Stimulated activated naive CD4-positive, alpha-beta T cell treated with Interleukin-2 at 50 U/mL for 16 hours (primary cell): ENCODE data around the gene RAD51B.
A peak's percentile ranks its signal among the peaks of the same experiment; 100 is the strongest.
"Not testable (repeated sequence)": the region's sequence is repeated elsewhere in the genome, so short reads cannot be mapped to it uniquely, and the experiment has no call there.

ENCODE experiments used
- DNase-seq: peaks from one replicate; lab custom pipeline; 2025; lab: John Stamatoyannopoulos, UW

The RAD51B gene

DNA sequence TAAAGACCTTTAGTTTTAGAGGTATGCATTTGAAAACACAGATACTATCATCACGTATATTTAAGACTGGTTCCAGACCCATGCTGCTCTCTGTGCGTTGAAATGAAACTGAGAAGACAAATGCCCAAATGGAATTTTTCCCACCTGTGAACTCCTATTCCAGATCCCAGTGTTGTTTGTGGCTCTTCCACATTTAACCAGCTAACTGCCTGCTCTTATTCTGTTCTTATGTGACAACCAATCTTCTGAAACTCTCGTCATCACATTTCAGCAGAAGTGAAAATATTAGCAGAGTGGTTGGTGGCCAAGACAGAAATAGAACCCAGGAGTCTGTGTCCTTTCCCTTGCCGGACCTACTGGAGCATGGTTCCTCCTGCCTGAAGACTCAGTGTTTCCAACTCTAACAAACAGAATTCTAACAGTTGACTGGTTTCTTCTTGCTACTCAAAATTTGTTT lies 460.2 kb downstream of the RAD51B start:
- no peak for DNase-seq

DNA sequence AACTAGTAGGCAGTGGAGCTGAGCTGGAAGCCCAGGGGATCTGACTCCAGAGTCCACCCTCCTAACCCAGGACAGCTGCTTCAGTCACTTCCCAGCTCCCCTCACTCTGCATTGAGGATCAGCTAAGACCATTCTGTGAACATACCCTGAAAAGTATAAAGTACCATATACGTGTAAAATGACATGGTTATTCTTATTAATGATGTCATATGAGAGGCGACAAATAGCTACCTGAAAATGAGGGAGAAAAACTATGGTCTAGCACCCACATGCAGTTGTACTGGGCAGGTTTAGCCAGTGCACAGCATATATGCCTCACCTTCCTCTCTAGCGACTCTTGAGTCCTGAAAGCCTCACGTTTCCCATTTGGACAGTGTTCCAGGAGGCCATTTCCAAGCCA lies 461.9 kb downstream of the RAD51B start:
- no peak for DNase-seq

DNA sequence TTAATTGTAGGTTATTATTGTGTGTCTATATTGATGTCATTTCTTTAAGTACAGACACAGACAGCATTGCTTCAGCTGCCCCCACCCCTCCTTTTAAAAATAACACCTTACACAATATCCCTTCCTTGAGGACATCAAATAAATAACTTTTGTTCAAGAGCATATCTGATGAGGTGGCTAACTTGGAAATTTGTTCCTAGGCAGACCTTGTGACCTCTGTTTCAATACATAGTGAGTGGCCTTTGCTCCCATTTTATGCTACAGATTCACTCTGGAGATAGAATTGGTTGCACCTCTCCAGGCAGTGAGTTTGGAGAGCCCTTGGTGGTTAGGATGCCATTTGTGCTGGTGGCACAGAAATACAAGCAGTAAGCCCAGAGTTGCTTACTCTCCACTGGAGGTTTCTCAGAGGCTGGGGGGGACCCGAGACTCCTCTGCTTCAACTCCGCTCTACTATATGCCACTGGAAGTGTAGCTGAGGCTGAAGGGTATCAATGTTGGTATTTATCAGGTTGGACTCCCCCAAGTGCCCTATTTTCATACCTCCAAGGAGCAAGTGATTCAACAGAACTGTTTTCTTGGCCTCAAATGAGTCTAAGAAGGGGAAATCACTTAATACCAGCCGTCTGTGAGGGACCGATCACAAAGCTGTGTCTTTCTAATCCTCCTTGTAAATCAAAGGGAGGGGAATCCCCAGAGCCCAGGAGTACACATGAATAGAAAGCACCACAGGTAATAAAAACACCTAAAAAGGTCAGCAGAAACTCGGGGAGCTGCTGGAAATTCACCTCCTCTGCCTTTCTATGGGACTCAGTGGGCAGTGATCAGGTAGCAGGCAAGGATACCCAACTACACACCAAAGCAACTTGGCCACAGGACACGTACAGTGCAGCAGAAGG lies 463.1 kb downstream of the RAD51B start:
- DNase-seq: peak; percentile 16

- DNase-seq: peak; percentile 46
Measured at GRCh38 chr14:68283378-68284123, 464.0 kb downstream of the RAD51B start.

DNA sequence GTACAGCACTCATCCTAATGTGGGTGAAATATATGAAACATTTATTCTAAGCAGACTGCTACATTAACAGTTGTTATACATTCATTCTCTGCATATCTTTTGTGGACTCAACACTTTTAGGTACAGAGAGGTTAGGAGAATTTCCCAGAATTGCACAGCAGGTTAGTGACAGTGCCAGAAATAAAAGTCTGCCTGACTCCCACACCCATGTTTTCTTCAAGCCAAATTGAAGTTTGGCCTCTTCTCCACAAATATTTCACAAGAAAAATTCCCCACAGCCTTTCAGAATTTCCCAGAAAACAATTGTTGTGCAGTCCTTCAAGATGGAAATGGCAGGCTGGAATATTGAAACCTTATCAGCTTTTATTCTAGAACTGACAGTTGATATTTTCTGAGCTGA lies 464.8 kb downstream of the RAD51B start:
- no peak for DNase-seq

DNA sequence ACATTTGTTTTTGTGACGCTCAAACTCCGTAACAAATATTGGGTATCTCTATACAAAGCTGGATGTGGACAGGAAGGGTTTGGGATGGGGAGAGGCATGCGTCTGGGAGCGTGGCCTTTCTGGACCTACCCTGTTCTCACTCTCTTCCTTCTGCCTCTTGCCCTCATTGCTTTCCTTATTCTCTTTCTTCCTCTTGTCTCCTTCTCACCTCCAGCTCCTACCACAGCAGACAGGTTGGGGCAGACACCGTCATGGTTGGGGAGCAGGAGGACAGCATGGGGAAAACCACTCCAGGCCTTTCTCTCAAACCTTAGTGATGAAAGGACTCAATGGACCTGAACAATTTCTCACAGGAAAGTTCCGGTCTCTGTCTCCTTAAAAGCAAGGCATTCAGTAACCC lies 465.3 kb downstream of the RAD51B start:
- DNase-seq: no peak

GRCh38 chr14:68285421-68286179 lies 466.0 kb downstream of the RAD51B start:
- DNase-seq: peak; percentile 81

- DNase-seq: no peak
Measured at GRCh38 chr14:68286667-68287066, 467.1 kb downstream of the RAD51B start.

DNA sequence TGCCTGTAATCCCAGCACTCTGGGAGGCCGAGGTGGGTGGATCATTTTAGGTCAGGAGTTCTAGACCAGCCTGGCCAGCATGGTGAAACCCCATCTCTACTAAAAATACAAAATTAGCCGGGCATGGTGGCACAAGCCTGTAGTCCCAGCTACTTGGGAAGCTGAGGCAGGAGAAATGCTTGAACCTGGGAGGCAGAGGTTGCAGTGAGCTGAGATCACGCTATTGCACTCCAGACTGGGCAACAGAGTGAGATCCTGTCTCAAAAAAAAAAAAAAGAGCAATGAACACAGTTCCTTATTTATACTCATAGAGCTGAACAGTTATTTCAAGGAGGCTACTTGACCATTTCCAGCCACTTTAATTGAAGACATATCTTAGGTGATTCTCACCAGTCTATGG lies 469.9 kb downstream of the RAD51B start:
- not testable (repeated sequence) for DNase-seq

GRCh38 chr14:68291820-68292219 lies 472.2 kb downstream of the RAD51B start:
- DNase-seq: no peak

DNA sequence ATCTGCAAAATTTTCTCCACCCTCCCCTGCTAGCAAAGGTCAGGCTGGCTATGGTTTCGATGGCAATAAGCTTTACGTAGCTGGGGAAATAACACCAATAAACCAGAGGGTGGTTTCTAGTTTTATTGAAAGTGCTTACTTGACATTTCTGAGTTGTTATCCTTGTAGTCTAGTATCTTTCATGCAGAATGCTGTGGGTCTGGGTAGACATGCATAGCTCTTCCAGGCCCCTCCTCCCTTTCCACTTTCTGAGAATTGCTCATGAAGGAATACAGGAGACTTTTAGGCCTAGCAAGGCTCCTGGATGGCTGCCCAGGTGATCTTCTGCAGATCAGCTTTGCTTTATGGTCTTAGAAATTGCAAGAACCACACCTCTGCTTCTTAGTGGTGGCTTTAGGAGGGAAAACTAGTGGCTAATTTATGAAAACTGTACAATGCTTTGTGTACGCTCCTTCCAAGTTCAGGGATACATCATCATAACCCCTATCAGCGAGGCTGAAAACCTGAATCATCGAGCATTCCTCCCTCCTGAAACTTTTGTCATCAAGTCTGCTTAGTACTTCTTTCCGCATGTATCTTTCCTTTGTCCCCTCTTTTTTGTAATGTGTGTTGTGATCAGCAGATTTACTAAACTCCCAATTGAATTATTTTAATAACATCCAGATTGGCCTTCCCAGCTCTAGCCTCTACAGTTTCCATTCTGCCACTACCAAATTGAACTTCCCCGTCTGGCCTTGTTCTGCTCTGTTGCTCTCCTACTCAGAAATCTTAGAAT lies 473.0 kb downstream of the RAD51B start:
- DNase-seq: no peak

GRCh38 chr14:68293404-68293803 lies 473.8 kb downstream of the RAD51B start:
- DNase-seq: no peak

GRCh38 chr14:68295316-68295816 lies 475.8 kb downstream of the RAD51B start:
- no peak for DNase-seq

GRCh38 chr14:68297039-68297438 lies 477.5 kb downstream of the RAD51B start:
- no peak for DNase-seq

- DNase-seq: no peak
Measured at GRCh38 chr14:68297876-68298468, 478.4 kb downstream of the RAD51B start.

- DNase-seq: no peak
Measured at GRCh38 chr14:68300608-68301007, 481.0 kb downstream of the RAD51B start.

DNA sequence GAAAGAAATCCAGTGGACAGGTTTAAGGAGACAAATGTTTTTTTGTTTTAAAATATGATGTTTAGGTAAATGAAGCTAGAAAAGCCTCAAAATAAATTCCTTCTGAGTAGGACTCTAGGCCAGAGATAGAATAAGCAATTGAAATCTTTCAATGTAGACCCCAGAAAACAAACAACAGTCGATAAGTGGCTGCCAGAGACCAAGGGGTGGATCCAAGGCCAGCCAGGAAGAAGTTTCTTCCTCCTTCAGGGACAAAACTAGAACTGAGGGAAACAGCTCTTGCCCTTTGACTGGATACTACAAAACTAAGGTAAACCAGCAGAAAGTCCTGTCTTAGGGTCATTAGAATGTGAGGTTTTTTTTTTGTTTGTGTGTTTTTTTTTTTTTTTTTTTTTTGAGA lies 481.6 kb downstream of the RAD51B start:
- DNase-seq: no peak

DNA sequence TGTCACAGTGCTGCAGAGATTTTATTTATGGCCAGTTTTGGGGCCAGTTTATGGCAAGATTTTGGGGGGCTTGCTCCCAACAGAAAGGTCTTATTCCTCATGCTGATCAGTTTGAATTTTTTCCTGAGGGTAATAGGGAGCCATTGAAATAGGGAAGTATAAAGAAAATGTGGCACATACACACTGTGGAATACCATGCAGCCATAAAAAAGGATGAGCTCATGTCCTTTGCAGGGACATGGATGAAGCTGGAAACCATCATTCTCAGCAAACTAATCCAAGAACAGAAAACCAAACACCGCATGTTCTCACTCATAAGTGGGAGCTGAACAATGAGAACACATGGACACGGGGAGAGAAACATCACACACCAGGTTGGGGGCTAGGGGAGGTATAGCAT lies 483.4 kb downstream of the RAD51B start:
- DNase-seq: not testable (repeated sequence)

GRCh38 chr14:68305738-68306137 lies 486.2 kb downstream of the RAD51B start:
- no peak for DNase-seq

GRCh38 chr14:68306265-68306933 lies 486.8 kb downstream of the RAD51B start:
- no peak for DNase-seq
